OCI-LY1 (cell line): ENCODE results near the gene SFT2D3.

Experiments used
- H2AFZ ChIP-seq: fragments of 200-600 bp; sonication (generic), shearing (Covaris generic); 2 replicates; pipeline ENCODE4 v1.6.0; 2014; ENCODE audit warnings: antibody characterized with exemption, mild to moderate bottlenecking, low read length
- H3F3A ChIP-seq: fragments of 200-600 bp; sonication (generic), shearing (Covaris generic); 2 replicates; pipeline ENCODE4 v1.6.0; 2014; ENCODE audit warnings: mild to moderate bottlenecking, antibody characterized with exemption, low read length, moderate library complexity; ENCODE audit not compliant: insufficient read depth
- H3K27ac ChIP-seq: fragments of 200-600 bp; sonication (generic); 2 replicates; pipeline ENCODE4 v1.5.1; 2014; ENCODE audit warnings: low read length, mixed run types, mild to moderate bottlenecking, low read depth; ENCODE audit not compliant: poor library complexity, severe bottlenecking
- H3K27me3 ChIP-seq: fragments of 200-600 bp; sonication (generic); 2 replicates; pipeline ENCODE4 v1.6.0; 2014; ENCODE audit warnings: antibody characterized with exemption, mild to moderate bottlenecking, low read length, moderate library complexity; ENCODE audit not compliant: insufficient read depth
- H3K36me3 ChIP-seq: fragments of 200-600 bp; sonication (generic); 2 replicates; pipeline ENCODE4 v1.6.1; 2014; ENCODE audit warnings: mild to moderate bottlenecking, antibody characterized with exemption, low read length, moderate library complexity, mixed read lengths; ENCODE audit not compliant: insufficient read depth
- H3K4me1 ChIP-seq: fragments of 200-600 bp; sonication (generic); 2 replicates; pipeline ENCODE4 v1.5.1; 2014; ENCODE audit warnings: mild to moderate bottlenecking, low read length, moderate library complexity; ENCODE audit not compliant: insufficient read depth, severe bottlenecking
- H3K4me2 ChIP-seq: fragments of 200-600 bp; sonication (generic), shearing (Covaris generic); 2 replicates; pipeline ENCODE4 v1.6.1; 2014; ENCODE audit warnings: low read length
- H3K4me3 ChIP-seq: fragments of 200-600 bp; sonication (generic); 2 replicates; pipeline ENCODE4 v1.5.1; 2014; ENCODE audit warnings: low read length, low read depth, mild to moderate bottlenecking, mixed read lengths; ENCODE audit not compliant: poor library complexity, severe bottlenecking
- H3K79me2 ChIP-seq: fragments of 200-600 bp; shearing (Covaris generic); 2 replicates; pipeline ENCODE4 v1.6.1; 2016; ENCODE audit warnings: mixed run types, low read length, mixed read lengths; ENCODE audit not compliant: insufficient read depth
- H3K9ac ChIP-seq: fragments of 200-600 bp; sonication (generic), shearing (Covaris generic); 2 replicates; pipeline ENCODE4 v1.6.1; 2014; ENCODE audit warnings: mild to moderate bottlenecking, low read length, mixed read lengths
- H3K9me2 ChIP-seq: fragments of 200-600 bp; sonication (generic), shearing (Covaris generic); 2 replicates; pipeline ENCODE4 v1.6.1; 2014; ENCODE audit warnings: low read depth, mild to moderate bottlenecking, low read length, mixed read lengths
- H3K9me3 ChIP-seq: fragments of 200-600 bp; shearing (Covaris generic); 2 replicates; pipeline ENCODE4 v1.6.1; 2014; ENCODE audit warnings: low read length, mixed read lengths
- H4K20me1 ChIP-seq: fragments of 200-600 bp; sonication (generic), shearing (Covaris generic); 2 replicates; pipeline ENCODE4 v1.6.0; 2016; ENCODE audit warnings: mild to moderate bottlenecking, low read length; ENCODE audit not compliant: insufficient read depth
- CTCF ChIP-seq: fragments of 200-600 bp; sonication (generic), shearing (Covaris generic); IDR thresholded peaks from 2 replicates; pipeline ENCODE4 v1.5.1; 2017; ENCODE audit warnings: mild to moderate bottlenecking, antibody characterized with exemption, low read length, moderate library complexity, mixed read lengths
- EZH2 ChIP-seq: fragments of 200-600 bp; sonication (generic), shearing (Covaris generic); IDR thresholded peaks from 2 replicates; pipeline ENCODE4 v1.8.0; 2017; ENCODE audit warnings: borderline replicate concordance, mixed run types, mild to moderate bottlenecking, antibody characterized with exemption, low read length, moderate library complexity, mixed read lengths

SFT2D3 gene

GRCh38 chr2:127739800-127740199 is 38.5 kb downstream of the SFT2D3 start:
- Histone ChIP-seq H2AFZ (no peak overlapping the region), H3K9ac (no peak overlapping the region), H3K4me3 (no peak overlapping the region), H3F3A (no peaks in the 10 kb centered on the region), H3K9me2 (no peaks in the 10 kb centered on the region), H3K4me1 (no peaks in the 10 kb centered on the region), H3K27me3 (no peaks in the 10 kb centered on the region), H3K9me3 (no peaks in the 10 kb centered on the region), H3K4me2 (no peak overlapping the region), H3K27ac (no peak overlapping the region), H4K20me1 (no peaks in the 10 kb centered on the region), H3K36me3 (peaks cover 75% of the 10 kb centered on the region), H3K79me2 (no peaks in the 10 kb centered on the region)
- TF ChIP-seq CTCF (no peak), EZH2 (no peak)

GRCh38 chr2:127740665-127741288 is 39.5 kb downstream of the SFT2D3 start:
- Histone ChIP-seq H3K4me2 (no peak overlapping the region), H3F3A (no peaks in the 10 kb centered on the region), H3K4me1 (no peaks in the 10 kb centered on the region), H4K20me1 (no peaks in the 10 kb centered on the region), H3K36me3 (peaks cover 81% of the 10 kb centered on the region), H3K9me2 (no peaks in the 10 kb centered on the region), H3K27ac (peak overlapping the region; percentile 13), H3K9ac (no peak overlapping the region), H2AFZ (no peak overlapping the region), H3K79me2 (no peaks in the 10 kb centered on the region), H3K4me3 (no peak overlapping the region), H3K27me3 (no peaks in the 10 kb centered on the region), H3K9me3 (no peaks in the 10 kb centered on the region)
- TF ChIP-seq EZH2 = no peak
- no peak for TF ChIP-seq CTCF

GRCh38 chr2:127743477-127744026 is 42.3 kb downstream of the SFT2D3 start:
- TF ChIP-seq CTCF = no peak
- TF ChIP-seq EZH2 = no peak
- H3K4me1 ChIP-seq = no peaks in the 10 kb centered on the region
- H4K20me1 ChIP-seq = no peaks in the 10 kb centered on the region

More at GRCh38 chr2:127743477-127744026, 42.3 kb downstream of the SFT2D3 start:
- no peaks in the 10 kb centered on the region for H3K27me3 ChIP-seq
- peaks cover 82% of the 10 kb centered on the region for H3K36me3 ChIP-seq
- no peaks in the 10 kb centered on the region for H3K9me3 ChIP-seq
- no peaks in the 10 kb centered on the region for H3F3A ChIP-seq
- H3K4me3 ChIP-seq = no peak overlapping the region
- no peak overlapping the region for H3K27ac ChIP-seq
- H2AFZ ChIP-seq = no peak overlapping the region
- H3K9me2 ChIP-seq = no peaks in the 10 kb centered on the region
- no peak overlapping the region for H3K4me2 ChIP-seq
- H3K79me2 ChIP-seq = no peaks in the 10 kb centered on the region
- no peak overlapping the region for H3K9ac ChIP-seq
